ENCODE data around the gene IFT27.

The IFT27 gene

GRCh38 chr22:36775964-36776669, at the start of gene IFT27:
IFT27 (minus strand) TSS chr22:36776119; CDS start chr22:36775707, 412 bp downstream.
- peak; percentile 100 for DNase-seq (ENCODE audit: low read depth in 2 of 2)

GRCh38 chr22:36824655-36825054, 48.7 kb upstream of the IFT27 start:
- no peak for DNase-seq (ENCODE audit: low read depth in 2 of 2)

- no peak for DNase-seq (ENCODE audit: low read depth in 2 of 2)
Observed at GRCh38 chr22:36823186-36823839, 47.4 kb upstream of the IFT27 start.

GRCh38 chr22:36822581-36822980, 46.7 kb upstream of the IFT27 start:
- no peak for DNase-seq (ENCODE audit: low read depth in 2 of 2)

- DNase-seq (ENCODE audit: low read depth in 2 of 2), result no peak
Observed at GRCh38 chr22:36819112-36819511, 43.2 kb upstream of the IFT27 start.

GRCh38 chr22:36818010-36818642, 42.2 kb upstream of the IFT27 start:
- no peak for DNase-seq (ENCODE audit: low read depth in 2 of 2)

- DNase-seq (ENCODE audit: low read depth in 2 of 2), result no peak
Observed at GRCh38 chr22:36817525-36817848, 41.6 kb upstream of the IFT27 start.

- no peak for DNase-seq (ENCODE audit: low read depth in 2 of 2)
Observed at GRCh38 chr22:36816636-36817524, 41.0 kb upstream of the IFT27 start, which contains the start of gene PVALB. PVALB (minus strand) TSS chr22:36817035; CDS start chr22:36817005, 30 bp downstream.

- no peak for DNase-seq (ENCODE audit: low read depth in 2 of 2)
Observed at GRCh38 chr22:36816339-36816635, 40.4 kb upstream of the IFT27 start.

GRCh38 chr22:36815558-36816338, 39.8 kb upstream of the IFT27 start:
- no peak for DNase-seq (ENCODE audit: low read depth in 2 of 2)

GRCh38 chr22:36814801-36815200, 38.9 kb upstream of the IFT27 start:
- DNase-seq (ENCODE audit: low read depth in 2 of 2), result no peak

- DNase-seq (ENCODE audit: low read depth in 2 of 2), result no peak
Observed at GRCh38 chr22:36811094-36811800, 35.3 kb upstream of the IFT27 start.

- no peak for DNase-seq (ENCODE audit: low read depth in 2 of 2)
Observed at GRCh38 chr22:36809351-36809750, 33.4 kb upstream of the IFT27 start.

GRCh38 chr22:36808721-36809344, 32.9 kb upstream of the IFT27 start:
- DNase-seq (ENCODE audit: low read depth in 2 of 2), result no peak

- no peak for DNase-seq (ENCODE audit: low read depth in 2 of 2)
Observed at GRCh38 chr22:36807627-36808026, 31.7 kb upstream of the IFT27 start.

GRCh38 chr22:36806835-36807234, 30.9 kb upstream of the IFT27 start:
- no peak for DNase-seq (ENCODE audit: low read depth in 2 of 2)

GRCh38 chr22:36803358-36803757, 27.4 kb upstream of the IFT27 start:
- no peak for DNase-seq (ENCODE audit: low read depth in 2 of 2)

GRCh38 chr22:36798674-36799066, 22.8 kb upstream of the IFT27 start:
- no peak for DNase-seq (ENCODE audit: low read depth in 2 of 2)

- no peak for DNase-seq (ENCODE audit: low read depth in 2 of 2)
Observed at GRCh38 chr22:36797911-36798673, 22.2 kb upstream of the IFT27 start.

- no peak for DNase-seq (ENCODE audit: low read depth in 2 of 2)
Observed at GRCh38 chr22:36797374-36797773, 21.5 kb upstream of the IFT27 start.

Measured in fibroblast of skin of left biceps (primary cell).